ENCODE measurements around the gene ADIPOR2.

ADIPOR2 gene

GRCh38 chr12:1773937-1774655 lies 83.2 kb downstream of the ADIPOR2 start:
- DNase-seq (ENCODE audit: low spot score): no peak

GRCh38 chr12:1776170-1776921 lies 85.5 kb downstream of the ADIPOR2 start:
- no peak for DNase-seq (ENCODE audit: low spot score)

- DNase-seq (ENCODE audit: low spot score): no peak
These were observed 86.9 kb downstream of the ADIPOR2 start for GRCh38 chr12:1777798-1778197.

GRCh38 chr12:1778911-1779310 lies 88.0 kb downstream of the ADIPOR2 start:
- DNase-seq (ENCODE audit: low spot score): no peak

- no peak for DNase-seq (ENCODE audit: low spot score)
These were observed 88.9 kb downstream of the ADIPOR2 start for GRCh38 chr12:1779783-1780182.

- DNase-seq (ENCODE audit: low spot score): no peak
These were observed 90.9 kb downstream of the ADIPOR2 start for GRCh38 chr12:1781772-1782171.

GRCh38 chr12:1782215-1782614 lies 91.3 kb downstream of the ADIPOR2 start:
- no peak for DNase-seq (ENCODE audit: low spot score)

GRCh38 chr12:1787714-1788113 lies 96.8 kb downstream of the ADIPOR2 start:
- DNase-seq (ENCODE audit: low spot score): no peak

GRCh38 chr12:1790444-1790843 lies 99.6 kb downstream of the ADIPOR2 start:
- no peak for DNase-seq (ENCODE audit: low spot score)

GRCh38 chr12:1791104-1791841 lies 100.4 kb downstream of the ADIPOR2 start:
- peak; percentile 67 for DNase-seq (ENCODE audit: low spot score)

- DNase-seq (ENCODE audit: low spot score): no peak
These were observed 101.5 kb downstream of the ADIPOR2 start for GRCh38 chr12:1792406-1792805.

GRCh38 chr12:1793426-1794210 lies 102.7 kb downstream of the ADIPOR2 start:
- DNase-seq (ENCODE audit: low spot score): no peak

- DNase-seq (ENCODE audit: low spot score): no peak
These were observed 103.7 kb downstream of the ADIPOR2 start for GRCh38 chr12:1794440-1795090.

GRCh38 chr12:1795221-1795784 lies 104.4 kb downstream of the ADIPOR2 start:
- DNase-seq (ENCODE audit: low spot score): no peak

GRCh38 chr12:1795785-1796514 lies 105.1 kb downstream of the ADIPOR2 start:
- DNase-seq (ENCODE audit: low spot score): peak; percentile 81

GRCh38 chr12:1796515-1797010 lies 105.7 kb downstream of the ADIPOR2 start:
- DNase-seq (ENCODE audit: low spot score): no peak

- no peak for DNase-seq (ENCODE audit: low spot score)
These were observed 106.4 kb downstream of the ADIPOR2 start for GRCh38 chr12:1797011-1797901.

GRCh38 chr12:1797991-1798640 lies 107.2 kb downstream of the ADIPOR2 start:
- DNase-seq (ENCODE audit: low spot score): no peak
